IPS-18c (cell line): ENCODE results near the gene STX8.
"Not testable (repeated sequence)": the region's sequence is repeated elsewhere in the genome, so short reads cannot be mapped to it uniquely, and the experiment has no call there.

ENCODE experiments used
- H3K4me3 ChIP-seq: 2 replicates; pipeline ENCODE4 v1.7.0; 2013; ENCODE audit warnings: low read depth, mild to moderate bottlenecking, low read length, moderate library complexity; ENCODE audit not compliant: insufficient read depth
- H3K9me3 ChIP-seq: one replicate; pipeline ENCODE4 v1.6.1; 2013; ENCODE audit warnings: mild to moderate bottlenecking, low read length, moderate library complexity; ENCODE audit not compliant: control insufficient read depth, insufficient read depth

Gene STX8

DNA sequence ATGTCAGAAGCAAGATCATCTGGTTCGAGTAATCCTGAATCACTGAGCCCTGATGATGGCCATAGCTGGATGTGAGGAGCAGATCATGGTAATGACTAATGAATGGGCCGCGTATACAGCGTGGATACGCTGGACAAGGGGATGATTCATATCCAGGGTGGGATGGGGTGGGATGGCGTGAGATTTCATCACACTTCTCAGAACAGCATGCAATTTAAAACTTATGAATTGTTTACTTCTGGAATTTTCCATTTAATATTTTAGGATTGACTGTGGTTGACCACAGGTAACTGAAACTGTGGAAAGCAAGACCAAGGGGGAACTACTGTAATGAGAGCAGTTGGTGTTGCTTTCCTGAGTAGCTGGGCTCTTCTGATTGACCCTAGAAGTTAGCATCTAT is 225.5 kb downstream of the STX8 start:
- Histone ChIP-seq H3K4me3 (no peak overlapping the region), H3K9me3 (no peaks in the 10 kb centered on the region)

DNA sequence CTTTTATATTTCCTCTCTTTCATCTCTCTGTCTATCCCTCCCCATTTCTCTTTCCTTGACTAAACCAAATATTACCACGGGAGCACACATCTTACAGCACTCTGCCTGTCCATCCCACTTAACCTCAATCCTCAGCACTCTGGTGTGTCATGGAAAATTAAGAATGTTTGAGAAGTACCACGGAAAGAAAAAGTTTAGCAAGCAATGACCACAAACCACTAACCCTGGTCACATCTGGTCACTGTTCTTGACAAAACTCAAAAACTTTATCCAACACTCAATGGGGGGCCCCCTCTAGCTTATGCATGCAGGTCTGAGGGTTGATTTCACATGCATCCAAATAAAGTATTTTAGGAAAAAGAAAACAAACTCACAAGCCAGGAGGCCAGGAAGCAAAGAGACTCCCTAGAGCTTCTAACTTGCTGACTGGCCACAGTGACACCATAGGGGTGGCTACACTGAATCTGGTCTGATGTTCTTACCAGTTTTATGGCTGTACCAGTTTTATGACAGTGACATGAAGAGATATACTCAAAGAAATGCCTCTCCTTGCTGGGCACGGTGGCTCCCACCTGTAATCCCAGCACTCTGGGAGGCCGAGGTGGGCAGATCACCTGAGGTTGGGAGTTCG is 229.2 kb downstream of the STX8 start:
- Histone ChIP-seq H3K9me3 (no peaks in the 10 kb centered on the region), H3K4me3 (no peak overlapping the region)

DNA sequence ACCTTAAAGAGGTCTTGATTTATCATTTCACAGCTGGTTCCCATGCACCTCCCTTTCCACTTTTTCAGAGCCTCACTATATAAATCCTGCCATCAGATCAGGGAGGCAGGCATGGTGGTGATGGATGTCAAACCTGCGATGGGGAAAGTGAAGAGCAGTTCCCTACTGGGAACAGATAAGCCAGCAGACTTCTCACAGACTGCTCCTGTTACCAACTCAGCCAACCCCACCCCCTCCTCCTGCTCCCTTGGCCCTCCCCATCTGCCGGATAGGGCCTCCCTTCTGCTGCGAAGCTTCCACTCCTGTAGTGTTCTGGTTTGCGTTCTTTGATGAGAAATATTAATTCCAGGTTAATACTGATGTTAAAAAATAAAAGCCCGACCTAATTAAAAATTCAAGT is 232.1 kb downstream of the STX8 start:
- H3K4me3 ChIP-seq: no peak overlapping the region
- H3K9me3 ChIP-seq: no peaks in the 10 kb centered on the region

GRCh38 chr17:9342225-9342624 is 233.4 kb downstream of the STX8 start:
- H3K9me3 ChIP-seq: no peaks in the 10 kb centered on the region
- no peak overlapping the region for H3K4me3 ChIP-seq

GRCh38 chr17:9339958-9340357 is 235.7 kb downstream of the STX8 start:
- no peak overlapping the region for H3K4me3 ChIP-seq
- no peaks in the 10 kb centered on the region for H3K9me3 ChIP-seq

DNA sequence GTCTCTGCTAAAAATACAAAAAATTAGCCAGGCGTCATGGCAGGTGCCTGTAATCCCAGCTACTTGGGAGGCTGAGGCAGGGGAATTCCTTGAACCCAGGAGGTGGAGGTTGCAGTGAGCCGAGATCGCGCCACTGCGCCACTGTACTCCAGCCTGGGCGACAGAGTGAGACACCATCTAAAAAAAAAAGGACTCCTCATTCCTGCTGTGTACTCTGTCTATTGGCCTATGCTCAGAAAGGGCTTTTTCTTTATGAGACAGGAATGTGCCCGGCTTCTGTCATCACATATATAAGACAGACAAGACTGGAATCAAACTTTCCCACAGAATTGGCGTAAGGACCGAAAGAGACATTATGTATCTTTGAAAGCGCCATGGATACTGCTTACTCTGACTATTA is 236.1 kb downstream of the STX8 start:
- H3K4me3 ChIP-seq, H3K9me3 ChIP-seq: not testable (repeated sequence)

DNA sequence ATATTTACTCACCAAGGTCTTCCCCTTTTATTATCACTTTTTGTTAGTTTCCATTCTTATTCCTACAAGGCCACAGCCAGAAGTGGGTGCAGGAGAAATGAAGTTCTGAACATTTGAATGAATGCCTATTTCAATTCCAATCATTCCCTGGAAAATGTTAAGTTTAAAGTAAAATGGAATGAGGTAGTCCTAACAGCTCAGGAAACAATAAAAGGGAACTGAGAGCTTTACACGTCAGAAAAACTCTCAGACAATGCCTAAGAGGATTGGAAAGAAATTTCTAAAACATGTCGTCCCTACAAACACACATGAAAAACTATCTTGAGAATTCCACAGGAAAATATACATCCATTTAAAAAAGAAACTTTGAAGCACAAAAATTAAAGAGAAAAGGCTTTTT is 238.8 kb downstream of the STX8 start:
- Histone ChIP-seq H3K9me3 (no peaks in the 10 kb centered on the region), H3K4me3 (no peak overlapping the region)

GRCh38 chr17:9334536-9335446 is 240.8 kb downstream of the STX8 start:
- no peaks in the 10 kb centered on the region for H3K9me3 ChIP-seq
- H3K4me3 ChIP-seq: no peak overlapping the region

- H3K4me3 ChIP-seq: no peak overlapping the region
- no peaks in the 10 kb centered on the region for H3K9me3 ChIP-seq
Measured at GRCh38 chr17:9332132-9332494, 243.5 kb downstream of the STX8 start.

DNA sequence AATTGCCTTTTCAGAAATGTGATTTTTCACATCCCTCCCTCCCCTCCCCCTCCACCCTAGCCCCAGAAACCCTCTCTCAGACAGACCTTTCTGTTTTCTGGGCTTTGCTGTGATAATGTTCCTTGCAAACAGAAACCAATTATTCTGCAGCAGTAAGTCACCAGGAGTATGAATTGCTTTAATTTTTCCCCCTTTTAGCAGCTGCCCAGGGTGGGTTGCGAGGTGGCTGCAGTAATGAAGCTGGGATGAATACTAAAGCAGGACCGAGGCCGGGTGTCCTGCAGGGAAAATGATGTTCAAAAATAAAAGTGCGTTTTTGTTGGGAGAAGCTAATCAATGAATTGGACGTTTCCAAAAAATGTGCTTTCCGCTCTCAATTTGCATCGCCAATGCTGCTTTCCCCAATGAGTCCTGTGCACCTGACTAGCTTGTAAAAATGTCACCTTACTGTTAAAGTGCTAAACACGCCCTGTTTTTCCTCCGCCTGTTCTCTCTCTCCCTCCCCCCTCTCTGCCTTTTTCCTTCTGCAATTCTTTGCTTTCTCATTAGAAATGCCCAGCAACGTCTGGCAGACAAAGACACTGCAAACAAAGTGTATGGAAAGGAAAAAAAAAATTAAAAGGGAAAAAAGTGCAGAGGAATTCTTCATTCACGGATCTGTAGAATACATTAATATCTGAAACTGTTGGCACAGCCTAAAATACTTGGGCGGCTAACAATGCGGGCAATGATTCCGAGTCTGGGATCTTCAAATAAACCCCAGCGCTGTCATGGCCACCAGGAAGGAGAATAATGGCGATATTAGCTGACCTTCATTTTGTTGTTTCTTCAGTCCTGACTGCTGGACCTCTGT is 244.1 kb downstream of the STX8 start:
- no peak overlapping the region for H3K4me3 ChIP-seq
- H3K9me3 ChIP-seq: no peaks in the 10 kb centered on the region

DNA sequence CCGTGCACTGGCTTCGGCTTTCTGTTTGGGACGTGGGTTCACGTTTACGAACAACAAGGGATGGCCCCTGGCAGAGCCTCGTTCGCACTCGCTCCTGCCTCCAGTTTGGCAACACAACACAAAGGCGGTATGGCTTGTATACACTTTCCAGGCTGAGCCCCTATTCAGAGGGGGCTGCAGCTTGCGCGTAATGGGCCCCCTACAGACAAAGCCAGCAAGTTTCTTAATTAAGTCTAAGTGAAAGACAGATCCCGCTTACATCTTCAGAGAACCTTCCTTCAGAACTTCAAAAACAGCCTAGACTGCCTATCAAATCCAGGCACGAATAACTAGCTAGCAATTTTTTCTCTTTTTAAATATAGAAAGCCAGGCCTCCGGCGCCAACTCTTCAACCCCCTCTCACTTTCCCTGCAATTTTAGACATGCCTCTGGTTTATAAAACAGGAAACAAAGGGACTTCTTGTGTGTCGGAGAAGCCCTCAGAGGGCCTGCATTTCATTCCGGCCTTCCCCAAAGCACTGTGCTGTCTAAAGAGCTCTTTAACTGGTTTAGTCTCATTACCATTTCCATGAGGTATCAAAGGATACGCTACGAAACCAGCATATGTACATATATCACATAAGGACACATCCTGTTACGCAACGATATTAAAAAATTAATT is 244.9 kb downstream of the STX8 start:
- H3K4me3 ChIP-seq: no peak overlapping the region
- H3K9me3 ChIP-seq: no peaks in the 10 kb centered on the region

GRCh38 chr17:9330141-9330540 is 245.5 kb downstream of the STX8 start:
- Histone ChIP-seq H3K9me3 (no peaks in the 10 kb centered on the region), H3K4me3 (no peak overlapping the region)

DNA sequence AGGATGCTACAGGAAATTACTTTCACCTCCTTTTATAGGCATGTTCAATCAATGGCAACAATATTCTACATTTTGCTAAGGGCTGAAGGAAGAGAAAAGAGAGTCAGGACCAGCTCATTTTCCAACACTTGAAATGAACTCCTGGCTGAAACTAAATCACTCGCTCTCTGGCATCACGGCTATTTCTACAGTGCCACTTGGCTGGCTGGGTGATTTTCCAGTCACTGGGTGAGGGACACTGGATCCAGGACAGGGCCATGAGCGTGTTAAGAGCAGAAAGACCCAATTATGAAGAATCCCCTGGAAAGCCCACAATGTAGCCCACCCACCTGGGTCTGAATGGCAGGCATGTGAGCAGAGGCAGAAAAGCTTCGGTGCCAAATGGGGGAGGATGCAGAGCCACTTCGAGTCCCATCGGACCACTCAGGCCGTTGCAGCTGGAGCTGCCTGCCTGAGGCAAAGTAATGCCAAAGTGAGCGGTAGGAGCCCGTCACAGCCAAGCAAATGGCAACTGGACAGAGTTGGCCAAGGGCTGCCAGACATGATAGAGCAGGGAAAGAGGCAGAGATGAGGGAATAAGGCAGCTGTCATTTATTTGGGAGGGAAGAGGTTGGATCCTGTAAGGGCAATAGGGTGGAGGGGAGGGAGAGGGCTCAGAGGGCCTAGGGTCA is 246.2 kb downstream of the STX8 start:
- H3K9me3 ChIP-seq: no peaks in the 10 kb centered on the region
- H3K4me3 ChIP-seq: no peak overlapping the region

- Histone ChIP-seq H3K4me3 (no peak overlapping the region), H3K9me3 (no peaks in the 10 kb centered on the region)
Measured at GRCh38 chr17:9324864-9325263, 250.8 kb downstream of the STX8 start.

GRCh38 chr17:9322326-9322725 is 253.3 kb downstream of the STX8 start:
- no peak overlapping the region for H3K4me3 ChIP-seq
- no peaks in the 10 kb centered on the region for H3K9me3 ChIP-seq

DNA sequence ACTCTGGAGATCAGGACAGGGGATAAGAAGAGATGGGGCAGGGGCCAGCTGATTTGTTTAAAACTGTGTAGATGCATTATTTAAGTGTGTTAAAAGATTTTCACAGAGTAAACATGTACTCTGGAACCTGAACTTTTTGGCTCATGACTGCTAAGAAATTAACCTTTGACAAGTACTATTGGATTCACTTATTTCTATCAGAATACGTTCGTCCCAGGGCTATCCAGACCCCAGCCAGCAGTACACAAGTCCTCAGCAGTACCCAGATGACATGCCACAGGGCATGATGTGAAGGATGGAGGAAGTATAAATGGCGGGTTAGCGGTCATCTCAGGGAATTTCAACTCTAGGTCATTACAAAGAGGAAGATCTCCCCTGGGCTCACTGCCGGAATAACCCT is 253.7 kb downstream of the STX8 start:
- Histone ChIP-seq H3K9me3 (no peaks in the 10 kb centered on the region), H3K4me3 (no peak overlapping the region)

DNA sequence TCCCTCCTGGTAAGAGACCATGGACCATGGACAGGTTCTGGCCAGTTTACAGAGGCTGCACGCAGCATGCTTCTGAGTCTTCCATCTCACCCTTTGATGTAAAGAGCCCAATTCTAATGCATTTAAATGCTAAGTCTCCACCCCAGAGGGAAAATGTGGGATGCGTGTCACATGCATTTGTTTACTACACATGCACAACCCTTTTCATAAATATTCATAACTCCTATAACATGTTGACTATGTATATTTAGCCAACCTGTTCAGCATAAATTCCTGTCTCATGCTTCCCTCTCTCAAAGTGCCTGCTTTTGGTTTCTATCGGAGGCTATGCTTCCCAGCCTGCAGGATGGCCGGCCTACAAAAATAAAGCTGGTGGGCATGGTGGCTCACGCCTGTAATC is 260.3 kb downstream of the STX8 start:
- no peak overlapping the region for H3K4me3 ChIP-seq
- no peaks in the 10 kb centered on the region for H3K9me3 ChIP-seq
